ENCODE data around the gene CSF3R. TPM values are rescaled to one million over a fixed set of nuclear protein-coding genes. Genes with fewer than 3 reads are reported as not detected.
"Not testable (repeated sequence)": the region's sequence is repeated elsewhere in the genome, so short reads cannot be mapped to it uniquely, and the experiment has no call there.

The CSF3R gene
- polyA plus RNA-seq, 10 donors, result 1.9 to 4.1 (median 2.7) TPM

DNA sequence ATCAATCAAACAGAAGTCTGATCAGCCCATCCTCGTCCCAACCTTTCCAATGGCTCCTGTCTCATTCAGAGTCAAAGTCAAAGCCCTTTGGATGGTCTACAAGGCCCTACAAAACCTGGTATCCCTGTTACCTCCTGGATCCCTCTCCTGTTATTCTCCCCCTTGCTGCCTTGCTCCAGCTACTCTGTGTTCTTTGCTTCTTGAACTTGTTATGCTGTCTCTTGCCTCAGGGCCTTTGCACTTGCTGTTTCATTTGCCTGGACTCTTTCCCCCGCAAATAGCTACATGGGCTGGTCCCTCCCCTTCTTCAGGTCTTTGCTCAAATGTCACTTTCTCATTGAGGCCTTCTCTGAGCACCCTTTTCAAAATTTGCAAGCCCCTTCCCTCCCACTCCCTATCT, 1.4 kb upstream of the CSF3R start:
- no peak for DNase-seq

DNA sequence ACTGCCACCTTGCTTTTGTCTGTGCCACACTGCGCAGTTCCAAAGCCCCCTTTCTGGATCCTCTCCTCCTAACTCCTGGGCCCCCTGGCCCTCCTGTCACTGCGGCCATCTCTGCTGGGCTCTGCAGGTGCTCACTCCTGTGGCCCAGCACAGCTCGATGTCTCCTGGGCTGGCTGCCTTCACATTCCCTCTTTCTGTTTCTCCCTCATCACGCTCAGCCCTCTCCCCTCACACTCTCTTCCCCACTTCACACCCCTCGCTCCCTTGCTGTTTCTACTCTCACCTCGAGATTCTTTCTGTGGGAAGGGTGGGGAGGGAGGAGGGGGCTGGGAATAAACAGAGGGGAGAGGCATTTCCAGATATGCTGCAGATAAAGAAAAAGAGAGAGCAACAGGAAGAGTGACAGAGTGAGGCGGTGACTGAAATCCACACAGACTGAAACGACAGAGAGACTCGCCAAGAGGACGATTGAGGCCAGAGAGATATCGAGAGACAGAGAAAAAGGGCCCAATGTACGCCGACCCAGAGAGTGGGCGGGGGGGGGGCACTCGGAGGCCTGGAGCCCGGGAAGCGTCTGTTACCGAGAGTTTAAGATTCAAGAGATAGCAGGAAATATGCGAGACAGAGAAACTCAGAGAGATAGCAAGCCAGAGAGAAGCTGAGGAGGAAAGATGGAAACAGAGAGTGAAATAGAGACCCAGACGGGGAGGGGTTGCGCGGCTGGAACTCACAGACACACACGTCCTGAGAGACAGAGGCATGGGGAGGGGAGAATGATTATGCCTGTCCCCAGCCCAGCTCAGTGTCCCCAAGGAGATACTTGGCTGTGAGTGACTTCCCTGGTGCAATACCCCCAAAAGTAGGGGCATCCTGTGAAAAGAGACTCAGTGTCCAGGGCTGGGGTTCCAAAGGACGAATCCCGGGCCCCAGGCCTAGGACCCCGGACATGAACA, 666 bp downstream of the CSF3R start:
- peak in 1 of 3 donors; percentile 28 for DNase-seq

DNA sequence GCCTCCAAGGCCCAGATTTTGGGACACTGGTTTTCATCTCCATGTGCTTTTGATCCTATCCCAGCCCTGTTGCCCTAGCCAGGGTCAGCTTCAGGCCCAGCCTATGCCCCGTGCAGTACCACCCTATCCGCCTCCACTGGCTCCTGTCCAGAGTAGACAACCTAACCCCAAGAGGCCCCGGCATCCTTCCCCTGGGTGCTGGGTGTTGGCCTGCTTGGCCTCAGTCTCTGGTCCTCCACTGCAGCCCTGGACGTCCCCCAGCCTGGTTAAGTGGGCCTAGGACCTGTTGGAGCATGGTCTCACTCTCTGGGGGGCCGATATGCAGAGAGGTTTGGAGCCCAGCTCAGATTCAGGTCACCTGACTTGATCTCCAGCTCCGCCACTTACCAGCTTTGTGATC, 1.6 kb downstream of the CSF3R start:
- DNase-seq, result no peak

DNA sequence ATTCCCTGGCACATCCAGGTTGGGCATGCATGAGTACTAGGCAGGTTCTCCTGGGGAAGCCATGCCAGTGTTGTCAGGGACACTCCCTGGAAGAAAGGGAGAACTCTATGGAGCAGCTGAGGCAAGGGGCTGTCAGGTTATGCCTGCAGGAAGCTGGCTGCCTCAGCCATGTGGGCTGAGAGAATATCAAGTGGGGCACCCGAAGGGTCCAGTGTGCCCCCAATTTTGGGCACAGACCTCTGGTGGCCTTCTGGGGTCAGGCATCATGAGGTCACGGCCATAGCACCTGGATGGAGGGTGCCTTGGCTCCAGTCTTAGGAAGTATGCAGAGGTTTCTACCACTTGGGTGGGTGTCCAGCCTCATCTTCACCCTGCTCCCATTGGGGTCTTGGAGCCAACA, 2.6 kb downstream of the CSF3R start:
- no peak for DNase-seq

DNA sequence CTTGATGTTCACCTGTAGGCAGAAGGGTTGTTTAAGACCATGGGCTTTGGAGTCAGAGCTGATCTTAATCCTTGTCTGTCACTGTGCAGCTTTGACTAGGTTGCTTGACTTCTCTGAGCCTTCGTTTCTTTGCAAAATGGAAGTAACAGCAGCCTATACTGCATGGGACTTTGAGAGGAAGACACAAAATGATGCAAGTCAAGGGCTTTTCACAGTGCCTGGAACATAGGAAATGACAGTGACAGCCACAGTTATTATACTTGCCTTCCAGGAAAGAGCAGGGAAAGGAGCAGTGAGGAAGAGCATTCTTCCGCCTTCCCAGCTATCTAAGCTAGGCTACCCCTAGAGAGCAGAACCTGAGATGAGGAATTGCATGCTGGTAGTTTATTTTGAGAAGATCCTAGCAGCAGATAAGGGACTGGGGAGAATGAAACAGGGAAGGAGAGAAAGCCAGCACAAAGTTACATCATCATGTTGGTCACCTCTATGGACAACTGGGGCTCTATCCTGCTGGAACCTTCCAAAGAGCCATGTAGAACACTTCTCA, 3.1 kb downstream of the CSF3R start:
- DNase-seq, result no peak

DNA sequence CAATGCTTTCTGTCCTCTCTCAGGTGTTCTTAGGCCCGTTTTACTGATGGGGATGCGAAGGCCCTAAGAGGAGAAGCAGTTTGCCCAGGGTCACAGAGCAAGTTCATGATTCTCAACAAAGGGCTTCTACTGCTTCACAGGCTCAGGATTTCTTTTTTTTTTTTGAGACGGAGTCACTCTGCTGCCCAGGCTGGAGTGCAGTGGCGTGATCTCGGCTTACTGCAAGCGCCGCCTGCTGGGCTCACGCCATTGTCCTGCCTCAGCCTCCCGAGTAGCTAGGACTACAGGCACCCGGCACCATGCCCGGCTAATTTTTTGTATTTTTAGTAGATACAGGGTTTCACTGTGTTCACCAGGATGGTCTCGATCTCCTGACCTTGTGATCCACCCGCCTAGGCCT, 5.1 kb downstream of the CSF3R start:
- DNase-seq, result not testable (repeated sequence)

DNA sequence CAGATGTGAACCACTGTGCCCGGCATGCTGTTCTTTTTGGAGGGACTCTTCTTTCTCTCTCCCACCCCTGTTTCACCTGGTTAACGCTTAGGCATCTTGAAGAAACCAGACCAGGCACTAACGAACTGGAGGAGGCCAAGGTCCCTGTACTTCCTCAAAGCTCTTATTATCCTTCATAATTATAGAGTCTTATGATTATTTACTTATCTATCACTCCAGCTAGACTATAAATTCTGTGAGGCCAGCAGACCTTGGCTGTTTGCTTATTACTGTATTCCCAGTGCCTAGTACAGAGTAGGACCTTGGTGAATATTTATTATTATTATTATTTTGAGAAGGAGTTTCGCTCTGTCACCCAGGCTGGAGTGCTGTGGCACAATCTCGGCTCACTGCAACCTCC, 5.8 kb downstream of the CSF3R start:
- no peak for DNase-seq

DNA sequence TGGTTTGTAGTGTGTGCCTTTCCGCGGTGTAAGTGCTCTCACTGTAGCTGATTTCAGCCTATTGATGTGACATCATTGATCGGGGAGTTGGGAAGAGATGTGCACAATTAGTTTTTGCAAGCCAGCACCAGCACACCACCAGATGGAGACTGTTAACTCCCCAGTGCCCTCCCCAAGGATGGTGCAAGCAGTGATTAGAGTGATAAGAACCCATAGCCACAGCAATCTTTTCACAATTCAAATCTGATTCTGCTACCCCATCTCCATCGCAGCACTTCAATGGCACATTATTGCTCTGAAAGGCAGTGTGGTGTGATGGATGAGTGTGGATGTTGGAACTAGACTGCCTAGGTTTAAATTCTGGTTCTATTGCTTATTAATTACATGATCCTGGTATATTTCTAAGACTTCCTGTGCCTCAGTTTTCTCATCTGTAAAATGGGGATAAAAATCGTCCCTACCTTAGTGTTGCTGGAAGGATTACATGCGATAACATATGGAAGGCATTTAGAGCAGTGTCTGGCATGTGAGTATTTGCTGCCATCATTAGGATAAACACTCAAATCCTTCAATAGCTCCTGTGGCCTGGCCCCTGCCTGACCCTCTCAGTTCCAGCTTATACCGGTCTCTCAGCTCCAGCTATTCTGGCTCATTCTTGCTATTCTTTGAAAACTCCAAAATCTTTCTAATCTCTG, 6.7 kb downstream of the CSF3R start:
- DNase-seq, result no peak

DNA sequence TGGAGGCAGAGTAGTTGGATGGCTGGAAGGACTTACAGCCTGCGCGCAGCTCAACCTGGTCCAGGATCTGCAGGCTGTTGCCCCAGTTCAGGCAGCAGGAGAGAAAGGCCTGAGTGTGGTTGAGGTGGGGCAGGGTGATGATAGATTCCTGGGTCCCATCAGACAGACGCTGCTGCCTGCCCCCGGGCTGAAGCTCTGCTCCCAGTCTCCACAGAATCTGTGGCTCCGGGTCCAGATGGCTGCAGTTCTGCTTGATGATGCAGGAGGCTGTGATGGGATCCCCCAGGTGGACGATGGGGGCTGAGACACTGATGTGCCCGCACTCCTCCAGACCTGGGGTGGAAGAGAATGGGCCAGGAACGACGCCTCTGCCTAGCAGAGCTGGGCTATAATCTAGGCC, 7.4 kb downstream of the CSF3R start:
- DNase-seq, result no peak

DNA sequence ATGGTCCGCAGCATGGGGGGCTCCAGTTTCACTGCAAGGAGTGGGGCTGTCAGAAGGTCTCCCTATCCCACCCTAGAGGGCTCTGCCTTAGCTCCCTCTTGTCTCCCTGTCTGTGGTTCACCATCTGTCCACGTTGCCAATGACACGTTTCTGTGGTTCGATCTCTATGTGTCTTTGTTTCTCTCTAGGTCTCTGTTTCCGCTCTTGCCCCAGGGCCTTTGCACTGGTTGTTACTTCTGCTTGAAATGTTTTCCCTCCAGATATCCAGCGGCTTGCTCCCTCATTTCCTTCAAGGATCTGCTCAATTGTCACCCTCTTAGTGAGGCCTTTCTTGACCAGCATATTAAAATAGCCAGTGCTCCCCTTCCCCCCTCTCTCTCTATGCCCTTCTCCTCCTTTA, 10.1 kb downstream of the CSF3R start:
- no peak for DNase-seq

DNA sequence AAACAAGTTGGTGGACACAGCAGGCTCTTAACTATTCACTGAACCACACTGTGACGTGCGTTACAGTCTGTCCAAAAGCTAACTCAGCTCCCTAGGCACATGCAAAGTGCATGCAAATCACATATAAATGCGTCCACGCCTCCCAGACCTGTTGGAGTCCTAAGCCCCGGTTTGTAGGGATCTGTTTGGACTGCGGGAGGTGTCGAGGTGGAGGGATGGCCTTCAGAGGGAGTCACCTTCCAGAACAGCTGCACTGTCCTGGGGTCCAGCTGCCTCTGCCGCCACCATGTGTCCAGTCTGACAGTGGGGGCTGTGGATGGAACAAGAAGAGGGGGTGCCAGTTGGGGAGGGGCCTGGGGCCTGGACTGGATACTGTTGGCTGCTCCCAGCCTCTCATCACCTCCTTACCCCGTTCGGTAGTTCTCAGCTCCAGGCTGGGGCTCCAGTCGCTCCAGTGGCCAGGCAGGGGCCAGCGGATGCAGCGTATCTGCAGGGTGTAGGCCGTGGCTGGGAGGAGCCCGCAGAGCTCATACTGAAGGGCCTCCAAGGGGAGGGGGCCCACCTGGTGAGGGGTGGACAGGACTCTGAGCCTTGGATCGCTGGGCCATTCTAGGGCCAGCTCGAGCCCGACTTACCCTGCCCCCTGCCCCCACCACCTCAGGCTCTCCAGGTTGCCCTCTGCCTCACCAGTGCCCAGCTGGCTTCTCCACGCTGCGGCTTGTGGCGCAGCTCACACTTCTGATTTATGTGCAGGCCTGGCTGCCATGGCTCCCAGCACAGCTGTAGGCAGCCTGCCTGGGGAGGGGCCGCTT, 10.7 kb downstream of the CSF3R start:
- DNase-seq, result peak in 1 of 3 donors; percentile 34

DNA sequence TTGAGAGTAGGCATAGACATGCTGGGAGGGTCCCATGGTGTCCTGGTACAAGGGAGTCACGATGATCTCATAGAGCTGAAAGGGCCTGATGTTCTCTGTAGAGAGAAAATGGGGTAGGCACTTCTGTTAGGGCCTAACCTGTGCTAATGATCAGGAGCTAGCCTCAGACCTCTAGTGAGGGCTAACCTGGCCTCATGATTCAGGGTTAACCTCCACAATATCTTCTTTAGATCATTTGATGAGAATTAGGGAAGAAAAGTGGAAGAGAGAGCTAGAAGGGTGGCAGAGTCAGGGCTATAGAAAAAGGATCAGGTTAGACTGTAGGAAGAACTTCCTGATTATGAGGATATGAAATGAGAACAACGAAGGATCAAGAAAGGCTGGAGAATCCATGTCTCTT, 13.6 kb downstream of the CSF3R start:
- DNase-seq, result no peak

DNA sequence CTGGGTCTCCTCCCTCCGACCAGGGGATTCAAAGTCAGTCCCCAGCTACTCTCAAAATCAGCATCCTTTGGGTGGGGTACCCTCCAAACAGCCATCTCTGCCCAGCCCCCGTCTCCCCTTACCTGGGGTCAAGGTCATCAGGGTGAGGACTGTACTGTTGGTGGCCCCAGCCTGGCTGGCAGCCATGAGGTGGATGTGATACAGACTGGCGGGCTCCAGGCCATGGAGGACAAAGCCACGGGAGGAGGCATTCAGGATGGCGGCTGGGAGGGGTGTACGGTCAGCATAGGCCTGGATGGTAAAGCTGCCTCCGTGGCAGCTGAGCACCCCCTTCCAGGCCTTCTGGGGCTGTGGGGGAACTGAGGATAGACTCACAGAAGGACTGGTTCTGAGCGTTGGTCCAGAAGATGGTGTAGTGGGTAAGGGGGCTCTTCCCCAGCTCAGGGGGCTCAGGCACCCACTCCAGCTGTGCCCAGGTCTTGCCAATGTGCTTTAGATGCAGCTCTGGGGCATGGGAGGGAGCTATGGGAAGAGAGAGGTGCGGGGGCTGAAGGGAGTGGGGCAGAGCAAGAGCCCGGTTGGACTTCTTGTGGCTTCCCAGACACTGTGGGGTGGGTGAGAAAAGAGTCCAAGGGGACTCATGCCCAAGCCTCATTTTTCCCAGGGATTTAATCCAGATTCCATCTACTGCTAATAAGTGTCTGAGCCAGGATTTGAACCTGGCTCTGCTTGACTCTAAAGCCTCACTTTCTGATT, 14.8 kb downstream of the CSF3R start:
- no peak for DNase-seq

DNA sequence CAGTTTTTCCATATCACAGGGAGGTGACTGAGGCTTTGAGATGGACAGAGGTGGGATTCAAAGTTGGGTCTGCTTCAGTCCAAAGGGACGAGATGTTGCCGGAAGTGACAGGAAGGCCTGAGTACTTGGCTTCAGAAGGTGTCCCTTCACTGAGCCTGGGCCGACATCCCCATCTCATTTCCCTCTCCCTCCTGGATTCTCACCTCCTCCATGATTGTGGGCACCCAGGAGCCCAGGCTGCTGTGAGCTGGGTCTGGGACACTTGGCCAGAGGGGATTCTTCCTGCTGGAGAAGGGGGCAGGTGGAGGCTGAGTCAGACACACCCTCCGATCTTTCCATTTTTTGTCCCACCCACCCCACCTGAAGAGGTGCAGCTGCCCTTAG, 15.7 kb downstream of the CSF3R start:
- no peak for DNase-seq

DNA sequence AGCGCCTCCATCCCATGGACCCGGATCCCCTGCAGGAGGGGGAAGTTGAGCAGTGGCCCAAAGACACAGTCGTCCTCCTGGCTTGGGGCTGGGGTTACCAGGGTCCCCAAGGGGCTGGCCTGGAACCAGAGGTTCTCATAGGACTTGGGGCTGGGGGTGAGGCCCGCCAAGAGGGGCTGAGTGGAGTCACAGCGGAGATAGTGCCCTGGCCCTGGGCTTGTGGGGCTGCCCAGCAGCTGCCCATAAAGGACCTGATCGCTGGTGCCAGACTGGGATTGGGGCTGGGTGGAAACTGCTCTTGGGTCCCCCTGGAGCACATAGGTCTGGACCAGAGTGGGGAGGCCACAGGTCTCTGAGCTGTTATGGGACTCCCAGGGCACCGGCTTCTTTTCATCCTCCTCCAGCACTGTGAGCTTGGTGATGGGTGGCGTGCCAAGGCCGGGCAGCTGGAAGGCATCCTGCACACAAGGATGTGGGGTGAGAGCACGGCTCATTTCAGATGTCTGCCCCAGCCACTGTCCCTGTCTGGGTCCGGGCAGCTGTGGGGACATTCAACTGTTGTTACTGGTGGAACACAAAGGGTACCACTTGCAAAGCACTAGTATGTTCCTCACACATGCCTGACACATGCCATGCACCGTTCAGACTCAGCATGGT, 16.2 kb downstream of the CSF3R start:
- no peak for DNase-seq

DNA sequence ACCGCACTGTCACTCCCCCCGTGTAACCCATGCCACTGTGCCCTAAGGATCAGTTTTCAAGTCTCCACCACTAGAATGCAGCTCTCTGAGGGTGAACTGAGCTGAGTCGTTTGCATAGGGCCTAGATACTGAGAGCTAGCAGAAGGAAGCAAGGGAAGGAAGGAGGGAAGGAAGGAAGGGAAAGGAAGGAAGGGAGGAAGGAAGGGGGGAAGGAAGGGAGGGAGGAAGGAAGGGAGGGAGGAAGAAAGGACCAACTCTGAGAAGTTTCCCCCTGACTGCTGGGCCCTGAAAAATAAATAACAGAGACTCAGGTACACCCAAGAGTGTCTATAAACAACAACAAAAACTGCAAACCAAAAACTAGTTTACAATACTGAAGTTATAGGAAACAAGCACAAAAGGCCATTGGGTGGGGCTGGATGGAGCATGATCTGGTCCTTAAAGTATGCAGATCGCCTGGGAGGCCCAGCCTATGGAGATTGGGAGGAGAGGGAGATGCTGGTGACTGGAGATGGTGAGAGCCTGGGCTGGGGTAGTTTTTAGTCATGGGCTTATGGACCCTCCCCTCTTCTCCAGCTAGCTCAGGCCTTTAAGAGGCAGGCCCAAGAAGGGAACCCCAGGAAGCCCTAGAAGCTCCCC, 16.9 kb downstream of the CSF3R start:
- DNase-seq, result peak in 1 of 3 donors; percentile 21

DNA sequence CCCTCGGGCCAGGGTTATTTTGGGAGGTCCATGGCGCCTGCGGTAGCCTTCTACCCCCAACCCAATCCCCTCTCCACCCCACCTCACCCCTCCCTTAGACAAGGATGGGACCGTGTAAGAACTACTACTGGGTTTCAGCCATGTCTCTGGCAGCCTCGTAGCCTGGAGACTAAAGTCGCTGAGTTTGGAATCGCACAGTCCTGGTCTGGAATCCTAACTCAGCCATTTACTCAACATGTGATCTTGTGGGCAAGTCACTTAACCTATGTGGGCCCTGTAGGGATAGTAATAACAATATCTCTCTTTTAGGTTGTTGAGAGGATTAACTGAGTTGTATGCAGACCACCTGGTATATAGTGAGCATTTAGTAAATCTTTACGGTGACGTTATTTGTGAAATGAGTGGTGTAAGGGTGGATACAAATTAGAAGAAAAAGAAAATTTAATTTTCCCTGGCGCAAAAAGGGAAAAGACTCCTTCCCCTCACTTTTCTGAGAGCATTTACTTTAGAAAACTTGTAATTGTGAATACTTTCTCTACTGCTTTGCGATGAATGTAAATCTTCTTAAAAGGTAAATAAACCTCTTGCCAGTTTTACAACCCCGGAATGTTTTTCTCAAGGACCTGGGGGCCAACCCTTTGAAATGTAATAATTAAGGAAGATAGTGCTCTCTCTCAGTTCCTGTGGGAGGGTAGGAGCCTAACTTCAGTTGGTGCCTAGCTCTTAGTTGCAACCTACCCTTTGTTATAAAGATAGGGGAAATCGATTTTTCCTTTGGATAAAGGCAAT, 17.9 kb downstream of the CSF3R start:
- no peak for DNase-seq

DNA sequence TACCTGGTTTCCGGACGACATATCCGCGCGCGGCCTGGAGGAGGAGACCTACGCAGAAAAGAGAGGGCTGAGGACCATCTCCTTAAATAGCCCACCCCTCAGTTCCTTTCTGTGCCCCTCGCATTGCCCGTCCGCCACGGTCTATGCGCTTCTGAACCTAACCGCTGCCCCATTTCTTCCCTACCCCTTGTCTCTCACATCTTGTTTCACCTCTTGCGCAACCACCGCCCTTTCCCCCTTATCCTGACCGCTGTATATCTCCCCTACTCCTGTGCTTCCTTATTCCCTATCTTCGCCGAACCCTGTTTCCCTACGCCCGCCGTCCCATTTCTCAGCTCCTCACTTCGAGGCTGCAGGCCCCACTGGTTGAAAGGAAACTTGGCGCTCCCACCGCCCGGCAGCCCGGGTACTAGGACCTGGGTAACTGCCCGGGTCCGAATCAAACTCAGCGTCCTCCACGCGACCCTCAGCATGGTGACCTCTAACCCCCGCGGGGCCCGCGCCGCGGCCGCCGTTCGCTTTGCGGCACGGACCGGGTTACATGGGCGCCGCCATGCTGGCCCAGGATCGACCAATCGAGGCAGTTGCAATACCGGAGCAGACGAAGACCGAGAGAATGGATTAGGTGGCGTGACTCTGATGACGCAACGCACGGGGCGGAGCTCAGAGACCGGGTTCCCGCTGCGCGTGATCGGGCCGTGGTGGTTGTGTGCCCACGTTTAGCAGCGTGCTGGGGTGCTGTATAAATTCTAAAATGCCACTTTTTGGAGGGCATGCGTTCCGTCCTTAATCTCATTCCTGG, 18.7 kb downstream of the CSF3R start, which contains the start of gene MRPS15:
TSS of gene MRPS15 (minus strand) at position 582 of the 802 bp plus-strand sequence. CDS start at position 473, 109 bp downstream.
- peak; percentile 95 to 98 (median 97) for DNase-seq

Measured in muscle of back (tissue), 11 donors.